Neural cell (in vitro differentiated cells): ENCODE measurements around the gene FBLN7.

Experiments
- EP300 ChIP-seq: fragments of 450-650 bp; conservative IDR thresholded peaks from 2 replicates; pipeline ENCODE4 v1.6.1; 2014; ENCODE audit warnings: antibody characterized with exemption, mild to moderate bottlenecking, moderate library complexity; ENCODE audit not compliant: poor library complexity, severe bottlenecking
- EZH2 ChIP-seq: fragments of 200-600, 300-800 bp; shearing (Covaris generic), sonication (generic); IDR thresholded peaks from 2 replicates; pipeline ENCODE4 v1.6.1; 2014; ENCODE audit warnings: antibody characterized with exemption, low read length, borderline replicate concordance, mild to moderate bottlenecking; ENCODE audit not compliant: insufficient read depth, poor library complexity, severe bottlenecking
- MXI1 ChIP-seq: fragments of 450-650 bp; conservative IDR thresholded peaks from 2 replicates; pipeline ENCODE4 v1.6.1; 2014; ENCODE audit warnings: antibody characterized with exemption, mild to moderate bottlenecking; ENCODE audit not compliant: poor library complexity, severe bottlenecking
- POLR2AphosphoS5 ChIP-seq: IDR thresholded peaks from 2 replicates; pipeline ENCODE4 v1.6.1; 2012
- RAD21 ChIP-seq: fragments of 450-650 bp; conservative IDR thresholded peaks from 2 replicates; pipeline ENCODE4 v1.6.1; 2014; ENCODE audit warnings: antibody characterized with exemption, mild to moderate bottlenecking, moderate library complexity
- SMC3 ChIP-seq: fragments of 450-650 bp; conservative IDR thresholded peaks from 2 replicates; pipeline ENCODE4 v1.6.1; 2014; ENCODE audit warnings: antibody characterized with exemption, mild to moderate bottlenecking, moderate library complexity; ENCODE audit not compliant: poor library complexity
- TAF1 ChIP-seq: IDR thresholded peaks from 2 replicates; pipeline ENCODE4 v1.6.1; 2012; ENCODE audit warnings: low read depth
- TF ChIP-seq, protein P1 (sequence below): IDR thresholded peaks from 2 replicates; pipeline ENCODE4 v1.6.1; 2012; ENCODE audit warnings: borderline replicate concordance
- TF ChIP-seq, protein P2 (sequence below): fragments of 450-650 bp; IDR thresholded peaks from 2 replicates; pipeline ENCODE4 v1.5.1; 2014; ENCODE audit warnings: antibody characterized with exemption, mild to moderate bottlenecking, moderate library complexity; ENCODE audit not compliant: poor library complexity, severe bottlenecking

DNA sequence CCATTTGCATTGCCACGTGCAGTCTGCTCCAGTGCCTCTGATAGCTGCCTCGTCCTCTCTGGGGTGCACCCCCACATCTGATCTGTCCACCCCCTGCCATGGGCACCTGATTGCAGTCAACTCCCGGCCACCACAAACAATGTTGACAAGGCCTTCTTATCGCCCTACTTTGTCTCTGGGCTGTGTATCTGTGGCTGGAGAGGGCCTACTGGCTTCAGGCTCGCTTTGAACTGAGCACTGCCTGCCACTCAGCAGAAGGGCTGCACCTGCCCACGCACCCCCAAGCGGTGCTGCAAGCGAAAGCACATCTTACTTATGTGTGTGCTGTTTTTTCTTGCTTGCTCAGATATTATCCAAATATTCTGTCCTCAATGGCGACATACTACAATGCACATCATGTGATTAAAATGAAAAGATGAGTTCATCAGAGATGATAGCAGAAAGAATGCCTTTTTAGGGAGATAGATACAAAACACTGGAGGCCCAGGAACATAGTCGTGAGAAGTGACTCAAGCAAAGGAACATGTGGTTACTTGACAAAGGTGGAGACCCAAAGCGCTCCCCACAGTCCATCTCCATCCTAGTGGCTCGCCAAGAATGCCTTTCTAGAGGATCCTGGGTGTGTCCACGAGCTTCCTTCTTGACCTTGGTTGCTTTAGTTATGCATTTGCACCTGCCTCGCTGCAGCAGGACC is 28.8 kb downstream of the FBLN7 start:
- TF ChIP-seq, protein P1, sequence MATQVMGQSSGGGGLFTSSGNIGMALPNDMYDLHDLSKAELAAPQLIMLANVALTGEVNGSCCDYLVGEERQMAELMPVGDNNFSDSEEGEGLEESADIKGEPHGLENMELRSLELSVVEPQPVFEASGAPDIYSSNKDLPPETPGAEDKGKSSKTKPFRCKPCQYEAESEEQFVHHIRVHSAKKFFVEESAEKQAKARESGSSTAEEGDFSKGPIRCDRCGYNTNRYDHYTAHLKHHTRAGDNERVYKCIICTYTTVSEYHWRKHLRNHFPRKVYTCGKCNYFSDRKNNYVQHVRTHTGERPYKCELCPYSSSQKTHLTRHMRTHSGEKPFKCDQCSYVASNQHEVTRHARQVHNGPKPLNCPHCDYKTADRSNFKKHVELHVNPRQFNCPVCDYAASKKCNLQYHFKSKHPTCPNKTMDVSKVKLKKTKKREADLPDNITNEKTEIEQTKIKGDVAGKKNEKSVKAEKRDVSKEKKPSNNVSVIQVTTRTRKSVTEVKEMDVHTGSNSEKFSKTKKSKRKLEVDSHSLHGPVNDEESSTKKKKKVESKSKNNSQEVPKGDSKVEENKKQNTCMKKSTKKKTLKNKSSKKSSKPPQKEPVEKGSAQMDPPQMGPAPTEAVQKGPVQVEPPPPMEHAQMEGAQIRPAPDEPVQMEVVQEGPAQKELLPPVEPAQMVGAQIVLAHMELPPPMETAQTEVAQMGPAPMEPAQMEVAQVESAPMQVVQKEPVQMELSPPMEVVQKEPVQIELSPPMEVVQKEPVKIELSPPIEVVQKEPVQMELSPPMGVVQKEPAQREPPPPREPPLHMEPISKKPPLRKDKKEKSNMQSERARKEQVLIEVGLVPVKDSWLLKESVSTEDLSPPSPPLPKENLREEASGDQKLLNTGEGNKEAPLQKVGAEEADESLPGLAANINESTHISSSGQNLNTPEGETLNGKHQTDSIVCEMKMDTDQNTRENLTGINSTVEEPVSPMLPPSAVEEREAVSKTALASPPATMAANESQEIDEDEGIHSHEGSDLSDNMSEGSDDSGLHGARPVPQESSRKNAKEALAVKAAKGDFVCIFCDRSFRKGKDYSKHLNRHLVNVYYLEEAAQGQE = no peak
- TF ChIP-seq MXI1 (no peak), TAF1 (no peak), POLR2AphosphoS5 (no peak), EZH2 (no peak), EP300 (no peak), RAD21 (no peak), SMC3 (no peak)
- TF ChIP-seq, protein P2, sequence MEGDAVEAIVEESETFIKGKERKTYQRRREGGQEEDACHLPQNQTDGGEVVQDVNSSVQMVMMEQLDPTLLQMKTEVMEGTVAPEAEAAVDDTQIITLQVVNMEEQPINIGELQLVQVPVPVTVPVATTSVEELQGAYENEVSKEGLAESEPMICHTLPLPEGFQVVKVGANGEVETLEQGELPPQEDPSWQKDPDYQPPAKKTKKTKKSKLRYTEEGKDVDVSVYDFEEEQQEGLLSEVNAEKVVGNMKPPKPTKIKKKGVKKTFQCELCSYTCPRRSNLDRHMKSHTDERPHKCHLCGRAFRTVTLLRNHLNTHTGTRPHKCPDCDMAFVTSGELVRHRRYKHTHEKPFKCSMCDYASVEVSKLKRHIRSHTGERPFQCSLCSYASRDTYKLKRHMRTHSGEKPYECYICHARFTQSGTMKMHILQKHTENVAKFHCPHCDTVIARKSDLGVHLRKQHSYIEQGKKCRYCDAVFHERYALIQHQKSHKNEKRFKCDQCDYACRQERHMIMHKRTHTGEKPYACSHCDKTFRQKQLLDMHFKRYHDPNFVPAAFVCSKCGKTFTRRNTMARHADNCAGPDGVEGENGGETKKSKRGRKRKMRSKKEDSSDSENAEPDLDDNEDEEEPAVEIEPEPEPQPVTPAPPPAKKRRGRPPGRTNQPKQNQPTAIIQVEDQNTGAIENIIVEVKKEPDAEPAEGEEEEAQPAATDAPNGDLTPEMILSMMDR = no peak
